ENCODE measurements around the gene CAV2. TPM values are rescaled to one million over a fixed set of nuclear protein-coding genes. Genes with fewer than 3 reads are reported as not detected.

Gene CAV2
- total and polyA plus RNA-seq, 2 of the 8 experiments (the other 6 are each of a cell fraction or from before 2014, with no cell fraction given) = 2.8 to 4.7 TPM

DNA sequence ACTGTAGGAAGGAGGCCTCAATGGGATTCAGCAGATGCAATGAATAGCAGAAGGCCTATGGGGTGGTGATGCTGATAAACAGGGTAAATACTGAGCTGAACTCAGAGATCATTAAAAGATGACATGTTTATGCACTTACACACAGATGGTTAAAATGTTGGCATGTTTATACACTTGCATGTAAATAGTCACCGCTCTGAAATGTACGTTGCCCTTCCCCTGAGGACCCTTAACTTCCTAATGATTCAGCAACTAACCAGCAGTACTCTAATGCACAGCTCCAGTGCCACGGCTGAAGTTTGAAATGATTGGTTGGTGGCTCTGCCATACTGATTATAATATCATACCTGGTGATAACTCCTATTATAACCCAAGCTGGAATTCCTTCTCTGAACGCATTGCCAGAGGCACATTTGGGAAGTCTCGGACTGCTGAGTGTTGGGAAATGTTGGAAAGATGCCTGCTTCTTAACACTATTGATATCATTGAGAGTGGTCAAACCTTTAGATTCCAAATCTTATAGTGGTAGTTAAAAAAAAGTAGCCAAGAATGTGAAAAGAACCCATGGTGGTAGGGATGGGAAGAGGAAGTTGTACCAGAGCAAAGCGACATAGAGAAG, 21.6 kb downstream of the CAV2 start (continued):
- TF ChIP-seq JUND (IDR thresholded peaks at IDR 0.05; ENCODE audit: low read length) (no peak), POLR2AphosphoS5 (IDR thresholded peaks at IDR 0.05; ENCODE audit: low read depth, low read length) (no peak)
